A549 (cell line): ENCODE results near the gene ELOB. TPM values are rescaled to one million over a fixed set of nuclear protein-coding genes. Genes with fewer than 3 reads are reported as not detected.

ENCODE experiments used
- ATAC-seq, 2 experiments: fragments of 200-7000 bp in 1 of 2; fragments of >200 bp in 1 of 2; cut with Nextera tagmentation in 1 of 2; cut with Tn5 transposase in 1 of 2; 3 replicates each; pipeline versions ENCODE4 v1.8.0 to v1.9.1; 2018 to 2020; ENCODE audit warnings: mild to moderate bottlenecking in 1 of 2, moderate library complexity in 1 of 2
- CTCF ChIA-PET: fragments of 300-600 bp; sonication (Branson Sonifier 250); formaldehyde crosslinking; extraction: SDS; loops from one replicate; lab custom pipeline; 2021; ENCODE audit warnings: antibody characterized with exemption, inconsistent platforms; lab: Yijun Ruan, JAX
- POLR2A ChIA-PET: fragments of 350-600 bp; formaldehyde crosslinking; extraction: SDS; loops from one replicate; lab custom pipeline; 2021; ENCODE audit warnings: antibody characterized with exemption, inconsistent platforms; lab: Yijun Ruan, JAX
- DNase-seq, 2 experiments: peaks; one replicate each; pipeline versions ENCODE4 v3.0.0 to v3.0.0-alpha.2; 2011 to 2016; ENCODE audit warnings: low read depth in 1 of 2, low spot score in 1 of 2
- FAIRE-seq: peaks from 2 replicates; lab custom pipeline; 2011; peaks lifted over from hg19 to GRCh38; lab: Jason Lieb, UNC
- H3K27ac ChIP-seq, 2 experiments: fragments of >200 bp; sonication (Bioruptor Twin); formaldehyde crosslinking; 3 replicates each; pipeline ENCODE4 v1.5.1; 2016 to 2017
- H3K4me1 ChIP-seq: fragments of >200 bp; sonication (Bioruptor Twin); formaldehyde crosslinking; 3 replicates; pipeline ENCODE4 v1.6.1; 2016
- H3K4me2 ChIP-seq: fragments of >200 bp; sonication (Bioruptor Twin); formaldehyde crosslinking; 3 replicates; pipeline ENCODE4 v1.6.1; 2016
- H3K4me3 ChIP-seq: fragments of >200 bp; sonication (Bioruptor Twin); formaldehyde crosslinking; 3 replicates; pipeline ENCODE4 v1.5.1; 2016
- H3K9me3 ChIP-seq: fragments of >200 bp; sonication (Bioruptor Twin); formaldehyde crosslinking; 3 replicates; pipeline ENCODE4 v1.6.1; 2016
- BHLHE40 ChIP-seq: IDR thresholded peaks from 2 replicates; pipeline ENCODE4 v1.6.1; 2012; ENCODE audit warnings: low read depth, low read length, inconsistent platforms
- CBX8 ChIP-seq: fragments of 200-600 bp; sonication (generic); IDR thresholded peaks from 2 replicates; pipeline ENCODE4 v1.6.1; 2016
- CEBPB ChIP-seq, 2 experiments: fragments of >200 bp in 1 of 2; sonication (Bioruptor Twin) in 1 of 2; formaldehyde crosslinking in 1 of 2; IDR thresholded peaks; 2 replicates each; pipeline ENCODE4 v1.6.1; 2012 to 2016
- EHF ChIP-seq: fragments of 250-450 bp; sonication (Bioruptor Pico); IDR thresholded peaks from 2 replicates; pipeline ENCODE4 v1.5.0; 2020; ENCODE audit warnings: mild to moderate bottlenecking
- EHMT2 ChIP-seq: fragments of 200-600 bp; sonication (generic); IDR thresholded peaks from 2 replicates; pipeline ENCODE4 v1.6.1; 2016; ENCODE audit warnings: antibody characterized with exemption, low read depth, mild to moderate bottlenecking, moderate library complexity
- EP300 ChIP-seq, 2 experiments: fragments of >200 bp; sonication (Bioruptor Twin); formaldehyde crosslinking; IDR thresholded peaks; 2 replicates in 1 of 2; 3 replicates in 1 of 2; pipeline ENCODE4 v1.6.1; 2016 to 2017
- ESRRA ChIP-seq: fragments of 150-350 bp; IDR thresholded peaks from 2 replicates; pipeline ENCODE4 v1.6.1; 2014; ENCODE audit warnings: mild to moderate bottlenecking, low read length, borderline replicate concordance
- FOSB ChIP-seq: fragments of 250-450 bp; sonication (Bioruptor Pico); IDR thresholded peaks from 2 replicates; pipeline ENCODE4 v1.5.0; 2020; ENCODE audit warnings: mild to moderate bottlenecking, moderate library complexity
- GATA3 ChIP-seq: IDR thresholded peaks from 2 replicates; pipeline ENCODE4 v1.6.1; 2012; ENCODE audit warnings: borderline replicate concordance
- HDAC2 ChIP-seq: fragments of 200-600 bp; sonication (generic); IDR thresholded peaks from 2 replicates; pipeline ENCODE4 v1.6.1; 2016
- HOXB13 ChIP-seq: fragments of 250-450 bp; sonication (Bioruptor Pico); IDR thresholded peaks from 2 replicates; pipeline ENCODE4 v1.5.0; 2020; ENCODE audit warnings: low read depth, mild to moderate bottlenecking, moderate library complexity
- HOXB5 ChIP-seq: fragments of 250-450 bp; sonication (Bioruptor Pico); IDR thresholded peaks from 2 replicates; pipeline ENCODE4 v1.5.0; 2020; ENCODE audit warnings: mild to moderate bottlenecking, moderate library complexity
- JUN ChIP-seq, 2 experiments: fragments of >200 bp; sonication (Bioruptor Twin); formaldehyde crosslinking; IDR thresholded peaks; 2 replicates in 1 of 2; 3 replicates in 1 of 2; pipeline ENCODE4 v1.6.1; 2016 to 2017
- KDM1A ChIP-seq: fragments of 200-600 bp; sonication (generic); IDR thresholded peaks from 2 replicates; pipeline ENCODE4 v1.6.1; 2016; ENCODE audit warnings: low read depth, mild to moderate bottlenecking
- MYC ChIP-seq: IDR thresholded peaks from 2 replicates; pipeline ENCODE4 v1.6.1; 2012; ENCODE audit warnings: mild to moderate bottlenecking, inconsistent platforms, low read length, improper control_type of control experiment, borderline replicate concordance
- PHF8 ChIP-seq: fragments of 200-600 bp; sonication (generic); IDR thresholded peaks from 2 replicates; pipeline ENCODE4 v1.6.1; 2016; ENCODE audit warnings: low read depth, mild to moderate bottlenecking, antibody characterized with exemption, moderate library complexity, borderline replicate concordance
- POLR2A ChIP-seq: IDR thresholded peaks from 2 replicates; pipeline ENCODE4 v1.6.1; 2012; ENCODE audit warnings: mild to moderate bottlenecking, low read length
- RCOR1 ChIP-seq: fragments of 150-350 bp; IDR thresholded peaks from 2 replicates; pipeline ENCODE4 v1.6.1; 2014; ENCODE audit warnings: antibody characterized with exemption, low read length, low read depth
- RNF2 ChIP-seq: fragments of 200-600 bp; sonication (generic); IDR thresholded peaks from 2 replicates; pipeline ENCODE4 v1.6.1; 2016; ENCODE audit warnings: low read depth, mild to moderate bottlenecking, antibody characterized with exemption, moderate library complexity, borderline replicate concordance
- SREBF2 ChIP-seq: fragments of 450-650 bp; IDR thresholded peaks from 2 replicates; pipeline ENCODE4 v1.6.1; 2014; ENCODE audit warnings: mild to moderate bottlenecking, moderate library complexity
- ZFP36 ChIP-seq: fragments of 450-650 bp; IDR thresholded peaks from 2 replicates; pipeline ENCODE4 v1.6.1; 2014; ENCODE audit warnings: borderline replicate concordance; ENCODE audit not compliant: partially characterized antibody
- WGBS: methylation state at CpG from one replicate; pipeline ENCODE4 v1.1.6; 2017; ENCODE audit errors: missing lambda C conversion rate; 5-methylcytosine and 5-hydroxymethylcytosine counted together
- polyA plus RNA-seq, 4 experiments: library from polyadenylated mRNA; depleted of rRNA in 3 of 4; stranded (reverse); fragments of >200 nt; fragmentation: RNase III in 1 of 4; extraction: RNeasy Plus Mini Kit Qiagen cat#74134 plus additional on column Dnase treatment in 1 of 4; gene quantifications; 2 replicates in 3 of 4; 3 replicates in 1 of 4; pipeline ENCODE4 v1.2.3, GENCODE V29; 2011 to 2017
- TF ChIP-seq, protein P1 (sequence below): fragments of >200 bp; sonication (Bioruptor Twin); formaldehyde crosslinking; IDR thresholded peaks from 3 replicates; pipeline ENCODE4 v1.6.1; 2016
- TF ChIP-seq, protein P2 (sequence below): IDR thresholded peaks from 2 replicates; pipeline ENCODE4 v1.6.1; 2012

The ELOB gene
- polyA plus RNA-seq, 2 of the 4 experiments (the other 2 are of a cell fraction) = 136 to 494 TPM

DNA sequence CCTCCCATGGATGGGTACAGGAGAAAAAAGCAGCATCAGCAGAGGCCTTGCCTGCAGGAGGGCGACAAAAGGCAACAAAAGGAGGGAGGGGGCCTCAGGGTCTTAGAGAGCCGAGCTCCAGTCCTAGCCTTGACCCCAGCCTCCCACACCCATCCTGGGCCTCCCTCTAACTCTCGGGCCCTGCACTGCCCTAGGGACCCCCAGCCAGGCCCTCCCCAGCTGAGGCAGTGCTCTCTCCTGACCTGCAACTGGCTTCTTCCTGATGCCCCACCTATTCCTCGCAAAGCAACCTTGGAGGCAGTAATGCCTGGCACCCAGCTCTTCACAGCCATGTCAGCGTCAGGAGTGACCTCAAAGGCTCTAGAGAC is 39.9 kb downstream of the ELOB start:
- WGBS = 88% methylated on average over 5 of the region's 5 CpGs
- FAIRE-seq = no peak
- POLR2A ChIA-PET = no interaction called here
- Histone ChIP-seq H3K9me3 (no peaks in the 10 kb centered on the region), H3K27ac (no peak overlapping the region), H3K4me2 (no peak overlapping the region), H3K4me1 (no peaks in the 10 kb centered on the region)
- no peak for DNase-seq
- CTCF ChIA-PET = interaction anchor here (0.6 kb wide), 1 partner anchor 181 kb away, joined by 3 read pairs; no protein-coding TSS in a partner anchor
- no peak; a peak in 1 of 6 replicates for ATAC-seq
- TF ChIP-seq EHMT2 (no peak), RNF2 (no peak), POLR2A (no peak), HOXB13 (CRISPR knock-in tag) (no peak), SREBF2 (no peak), GATA3 (no peak)
- TF ChIP-seq, protein P1, sequence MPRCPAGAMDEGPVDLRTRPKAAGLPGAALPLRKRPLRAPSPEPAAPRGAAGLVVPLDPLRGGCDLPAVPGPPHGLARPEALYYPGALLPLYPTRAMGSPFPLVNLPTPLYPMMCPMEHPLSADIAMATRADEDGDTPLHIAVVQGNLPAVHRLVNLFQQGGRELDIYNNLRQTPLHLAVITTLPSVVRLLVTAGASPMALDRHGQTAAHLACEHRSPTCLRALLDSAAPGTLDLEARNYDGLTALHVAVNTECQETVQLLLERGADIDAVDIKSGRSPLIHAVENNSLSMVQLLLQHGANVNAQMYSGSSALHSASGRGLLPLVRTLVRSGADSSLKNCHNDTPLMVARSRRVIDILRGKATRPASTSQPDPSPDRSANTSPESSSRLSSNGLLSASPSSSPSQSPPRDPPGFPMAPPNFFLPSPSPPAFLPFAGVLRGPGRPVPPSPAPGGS = no peak
- TF ChIP-seq, all 56 proteins: peak for 0
- H3K4me3 ChIP-seq = no peak overlapping the region

DNA sequence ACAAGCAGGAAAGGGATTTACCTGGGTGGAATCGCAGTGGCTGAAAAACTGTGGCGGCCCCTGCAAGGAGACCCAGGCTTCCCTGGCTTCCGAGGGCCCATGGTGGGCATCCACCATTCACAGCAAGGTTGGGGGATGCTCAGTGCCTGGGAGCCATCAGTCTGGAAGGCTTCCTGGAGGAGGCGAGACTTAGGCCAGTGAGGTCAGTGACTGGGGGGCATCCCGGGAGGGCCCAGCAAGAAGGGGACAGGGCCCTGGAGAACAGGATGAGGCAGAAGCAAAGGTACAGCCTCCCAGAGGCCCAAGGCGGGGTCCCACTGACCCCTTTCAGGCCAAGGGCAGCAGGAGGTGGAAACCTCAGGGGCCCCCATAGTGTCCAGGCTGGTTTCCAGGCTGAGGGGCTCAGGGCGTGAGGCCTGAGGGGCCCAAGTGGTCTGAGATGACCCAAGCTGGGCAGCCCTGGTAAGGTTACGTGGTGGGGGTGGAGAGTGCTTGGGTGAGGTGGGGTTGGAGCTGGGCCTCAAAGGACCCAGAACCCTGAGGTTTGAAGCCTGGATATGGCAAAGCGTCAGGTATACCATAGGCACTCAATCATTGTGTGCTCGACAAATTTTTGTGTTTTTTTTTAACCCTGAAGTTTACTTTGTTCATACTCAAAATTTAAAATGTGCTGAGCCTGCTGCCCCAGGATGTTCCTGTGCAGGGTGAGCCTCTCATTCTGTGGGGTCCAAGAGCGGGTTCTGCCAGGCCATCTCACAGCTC is 40.4 kb downstream of the ELOB start:
- Histone ChIP-seq H3K4me1 (no peaks in the 10 kb centered on the region), H3K9me3 (no peaks in the 10 kb centered on the region), H3K27ac (no peak overlapping the region), H3K4me2 (no peak overlapping the region), H3K4me3 (no peak overlapping the region)
- WGBS = 84% methylated on average over 11 of the region's 11 CpGs
- DNase-seq (no peak), ATAC-seq (no peak), FAIRE-seq (no peak)
- no peak for TF ChIP-seq HDAC2
- TF ChIP-seq RNF2 = no peak
- TF ChIP-seq ZFP36 = peak; percentile 31
- TF ChIP-seq JUN (IDR thresholded peaks at IDR 0.05) = no peak
- no peak for TF ChIP-seq EP300 (IDR thresholded peaks at IDR 0.05)
- TF ChIP-seq CEBPB (IDR thresholded peaks at IDR 0.05) = no peak
- no peak for TF ChIP-seq FOSB (CRISPR knock-in tag)
- ChIA-PET CTCF (interaction anchor here (0.6 kb wide), 1 partner anchor 182 kb away, joined by 3 read pairs; no protein-coding TSS in a partner anchor), POLR2A (interaction anchor here (0.6 kb wide), 1 partner anchor 36 kb away, joined by 3 read pairs; no protein-coding TSS in a partner anchor)

DNA sequence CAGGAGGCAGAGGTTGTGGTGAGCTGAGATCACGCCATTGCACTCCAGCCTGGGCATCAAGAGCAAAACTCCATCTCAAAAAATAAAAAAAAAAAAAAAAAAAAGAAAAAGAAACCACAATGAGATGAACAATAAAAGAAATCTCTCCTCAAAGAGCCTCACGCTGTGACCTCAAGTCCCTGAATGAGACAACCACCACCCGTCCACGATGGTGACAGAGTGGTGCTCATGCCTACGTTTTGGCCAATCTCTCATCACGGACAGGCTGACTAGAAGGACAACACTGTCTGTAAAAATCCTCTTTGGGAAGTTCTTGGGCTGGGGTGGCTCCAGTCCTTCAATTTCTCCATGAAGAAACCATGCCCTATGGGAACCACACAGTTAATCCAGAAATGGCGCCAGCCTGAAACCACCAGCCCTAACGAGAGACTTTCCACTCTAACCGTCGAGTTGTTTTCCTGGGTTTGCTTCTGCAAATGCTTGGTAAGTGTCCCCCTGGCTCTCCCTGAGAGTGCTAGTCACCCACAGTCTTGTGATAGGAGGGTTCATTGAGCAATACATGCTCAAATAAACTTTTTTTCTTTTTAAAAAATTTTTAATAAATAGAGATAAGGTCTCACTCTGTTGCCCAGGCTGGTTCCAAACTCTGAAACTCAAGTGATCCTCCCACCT is 42.1 kb downstream of the ELOB start:
- H3K27ac ChIP-seq = no peak overlapping the region
- H3K4me2 ChIP-seq = no peak overlapping the region
- H3K9me3 ChIP-seq = no peaks in the 10 kb centered on the region
- 80% methylated on average over 10 of the region's 10 CpGs for WGBS
- TF ChIP-seq HOXB5 (no peak), PHF8 (no peak), CEBPB (IDR thresholded peaks at IDR 0.05) (no peak), KDM1A (no peak), MYC (no peak), EHF (CRISPR knock-in tag) (no peak), RCOR1 (no peak), CBX8 (no peak), BHLHE40 (no peak), ESRRA (no peak)
- TF ChIP-seq, protein P2, sequence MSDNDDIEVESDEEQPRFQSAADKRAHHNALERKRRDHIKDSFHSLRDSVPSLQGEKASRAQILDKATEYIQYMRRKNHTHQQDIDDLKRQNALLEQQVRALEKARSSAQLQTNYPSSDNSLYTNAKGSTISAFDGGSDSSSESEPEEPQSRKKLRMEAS = no peak
- TF ChIP-seq, protein P1 = no peak
- DNase-seq = no peak
- FAIRE-seq = no peak
- ATAC-seq = no peak
- H3K4me1 ChIP-seq = no peaks in the 10 kb centered on the region
- H3K4me3 ChIP-seq = no peak overlapping the region
- ChIA-PET POLR2A (no interaction called here), CTCF (interaction anchor here (0.6 to 0.9 kb wide), 2 partner anchors 63 to 192 kb away, joined by 3 to 4 read pairs; no protein-coding TSS in a partner anchor)
